ENCODE measurements around the gene CDC42SE2.

The CDC42SE2 gene

GRCh38 chr5:131230406-131230805 is 33.4 kb upstream of the CDC42SE2 start:
- TF ChIP-seq, protein P1, sequence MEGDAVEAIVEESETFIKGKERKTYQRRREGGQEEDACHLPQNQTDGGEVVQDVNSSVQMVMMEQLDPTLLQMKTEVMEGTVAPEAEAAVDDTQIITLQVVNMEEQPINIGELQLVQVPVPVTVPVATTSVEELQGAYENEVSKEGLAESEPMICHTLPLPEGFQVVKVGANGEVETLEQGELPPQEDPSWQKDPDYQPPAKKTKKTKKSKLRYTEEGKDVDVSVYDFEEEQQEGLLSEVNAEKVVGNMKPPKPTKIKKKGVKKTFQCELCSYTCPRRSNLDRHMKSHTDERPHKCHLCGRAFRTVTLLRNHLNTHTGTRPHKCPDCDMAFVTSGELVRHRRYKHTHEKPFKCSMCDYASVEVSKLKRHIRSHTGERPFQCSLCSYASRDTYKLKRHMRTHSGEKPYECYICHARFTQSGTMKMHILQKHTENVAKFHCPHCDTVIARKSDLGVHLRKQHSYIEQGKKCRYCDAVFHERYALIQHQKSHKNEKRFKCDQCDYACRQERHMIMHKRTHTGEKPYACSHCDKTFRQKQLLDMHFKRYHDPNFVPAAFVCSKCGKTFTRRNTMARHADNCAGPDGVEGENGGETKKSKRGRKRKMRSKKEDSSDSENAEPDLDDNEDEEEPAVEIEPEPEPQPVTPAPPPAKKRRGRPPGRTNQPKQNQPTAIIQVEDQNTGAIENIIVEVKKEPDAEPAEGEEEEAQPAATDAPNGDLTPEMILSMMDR (IDR thresholded peaks at IDR 0.05): no peak

DNA sequence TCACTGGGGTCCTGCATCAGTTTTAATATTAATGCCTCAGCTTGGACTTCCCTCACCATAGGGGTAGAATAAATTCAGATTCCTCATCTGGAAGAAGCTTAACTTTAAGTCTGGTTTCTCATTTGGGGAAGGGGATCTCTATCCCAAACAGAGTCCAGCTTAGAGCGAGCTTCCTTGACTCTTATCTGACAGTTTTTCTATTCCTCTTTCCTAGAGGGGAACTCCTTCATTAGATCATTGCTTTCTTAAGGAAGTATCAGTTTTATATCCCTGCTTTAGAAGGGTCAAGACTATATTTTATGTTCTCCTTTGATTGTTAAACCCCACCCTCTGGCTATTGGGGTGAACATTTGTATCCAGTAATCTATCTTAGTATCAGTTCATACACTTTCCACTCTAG is 24.2 kb upstream of the CDC42SE2 start:
- TF ChIP-seq, protein P1 (IDR thresholded peaks at IDR 0.05): no peak

DNA sequence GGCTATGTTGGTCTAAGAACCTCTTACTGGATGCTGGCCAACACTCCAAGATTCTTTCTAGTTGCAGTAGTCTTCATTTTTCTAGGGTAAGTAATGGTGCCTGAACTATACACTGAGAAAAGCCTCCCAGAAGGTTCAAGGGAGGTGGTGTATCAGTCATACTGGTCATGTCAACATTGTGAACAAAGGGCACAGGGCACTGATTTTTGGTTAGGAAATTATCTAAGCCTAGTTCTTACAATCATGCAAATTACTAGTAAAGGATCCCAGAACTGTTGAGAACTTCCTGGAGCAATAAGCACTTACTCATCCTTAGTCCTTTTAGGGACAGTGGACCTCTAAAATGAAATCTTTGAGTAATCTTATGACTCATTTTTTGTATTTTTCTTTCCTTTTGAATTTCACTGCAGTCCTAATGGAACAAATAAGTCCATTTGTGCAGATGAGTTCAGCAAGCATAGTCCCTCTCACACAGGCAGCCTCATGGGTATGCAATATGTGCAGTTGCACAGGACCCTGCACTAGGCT is 21.1 kb upstream of the CDC42SE2 start:
- TF ChIP-seq, protein P1 (IDR thresholded peaks at IDR 0.05): no peak

GRCh38 chr5:131245312-131245711 is 18.5 kb upstream of the CDC42SE2 start:
- TF ChIP-seq, protein P1 (IDR thresholded peaks at IDR 0.05): no peak

GRCh38 chr5:131245948-131246347 is 17.9 kb upstream of the CDC42SE2 start:
- TF ChIP-seq, protein P1 (IDR thresholded peaks at IDR 0.05): no peak

DNA sequence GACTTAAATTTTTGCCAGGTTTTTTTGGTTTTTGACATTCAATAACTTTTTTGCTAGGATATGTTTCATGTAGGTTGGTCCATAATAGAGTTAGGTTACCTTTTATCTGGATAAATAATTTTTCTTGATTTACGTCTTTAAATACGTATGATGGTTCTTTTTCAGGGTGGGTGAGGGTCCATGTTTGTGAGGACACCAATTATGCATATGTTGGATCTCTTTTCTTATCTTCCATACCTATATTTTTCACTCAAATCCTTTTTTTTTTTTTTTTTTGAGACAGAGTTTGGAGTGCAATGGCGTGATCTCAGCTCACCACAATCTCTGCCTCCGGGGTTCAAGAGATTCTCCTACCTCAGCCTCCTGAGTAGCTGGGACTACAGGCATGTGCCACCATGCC is 17.3 kb upstream of the CDC42SE2 start:
- TF ChIP-seq, protein P1 (IDR thresholded peaks at IDR 0.05): no peak

- TF ChIP-seq, protein P1 (IDR thresholded peaks at IDR 0.05): no peak
These were observed 12.9 kb upstream of the CDC42SE2 start for GRCh38 chr5:131250751-131251475.

All from LNCAP (cell line).